Astrocyte of the hippocampus (primary cell): ENCODE data around the gene ZBTB3.
"Not testable (repeated sequence)": the region's sequence is repeated elsewhere in the genome, so short reads cannot be mapped to it uniquely, and the experiment has no call there.

Source experiments
- DNase-seq: peaks from one replicate; pipeline ENCODE4 v3.0.0; 2011; ENCODE audit warnings: low read depth, low spot score

Gene ZBTB3

GRCh38 chr11:62753736-62754603 is at the start of gene ZBTB3:
ZBTB3 (minus strand) TSS chr11:62754160; CDS start chr11:62753664, 496 bp downstream.
- peak; percentile 99 for DNase-seq

- DNase-seq, result no peak
These were observed 47.1 kb upstream of the ZBTB3 start for GRCh38 chr11:62801071-62801470.

GRCh38 chr11:62799486-62799885 is 45.5 kb upstream of the ZBTB3 start:
- no peak for DNase-seq

GRCh38 chr11:62796281-62796680 is 42.3 kb upstream of the ZBTB3 start:
- no peak for DNase-seq

GRCh38 chr11:62794201-62794775 is 40.3 kb upstream of the ZBTB3 start:
- DNase-seq, result no peak

- DNase-seq, result no peak
These were observed 38.2 kb upstream of the ZBTB3 start for GRCh38 chr11:62792202-62792575.

GRCh38 chr11:62791501-62792201 is 37.7 kb upstream of the ZBTB3 start, which contains the start of gene TMEM223:
TMEM223 (minus strand) TSS chr11:62792006; CDS start chr11:62791994, 12 bp downstream.
- DNase-seq, result peak; percentile 94

- DNase-seq, result no peak
These were observed 35.6 kb upstream of the ZBTB3 start for GRCh38 chr11:62789576-62789975.

- DNase-seq, result no peak
These were observed 35.0 kb upstream of the ZBTB3 start for GRCh38 chr11:62788991-62789390.

GRCh38 chr11:62787005-62787759 is 33.2 kb upstream of the ZBTB3 start, which contains the start of gene TMEM179B:
TMEM179B (plus strand) TSS chr11:62787402; CDS start chr11:62787432, 30 bp downstream.
- peak; percentile 99 for DNase-seq

- DNase-seq, result peak; percentile 95
These were observed 32.5 kb upstream of the ZBTB3 start for GRCh38 chr11:62786318-62787004.

GRCh38 chr11:62782753-62783152 is 28.8 kb upstream of the ZBTB3 start:
- DNase-seq, result no peak

GRCh38 chr11:62778441-62778840 is 24.5 kb upstream of the ZBTB3 start:
- no peak for DNase-seq

GRCh38 chr11:62777389-62777788 is 23.4 kb upstream of the ZBTB3 start:
- no peak for DNase-seq

GRCh38 chr11:62775646-62776045 is 21.7 kb upstream of the ZBTB3 start:
- DNase-seq, result no peak

GRCh38 chr11:62774407-62774806 is 20.4 kb upstream of the ZBTB3 start:
- peak; percentile 19 for DNase-seq

GRCh38 chr11:62771144-62772021 is 17.4 kb upstream of the ZBTB3 start, which contains the start of gene TAF6L:
TAF6L (plus strand) TSS chr11:62771396; CDS start chr11:62775784, 4,388 bp downstream.
- peak; percentile 98 for DNase-seq

GRCh38 chr11:62770778-62771143 is 16.8 kb upstream of the ZBTB3 start:
- DNase-seq, result no peak

GRCh38 chr11:62760867-62761227 is 6.9 kb upstream of the ZBTB3 start:
- not testable (repeated sequence) for DNase-seq
